SK-N-SH (cell line): ENCODE data around the gene PBX3. TPM values are rescaled to one million over a fixed set of nuclear protein-coding genes. Genes with fewer than 3 reads are reported as not detected.
A peak's percentile ranks its signal among the peaks of the same experiment; 100 is the strongest.

Experiments used
- CHD2 ChIP-seq: fragments of 150-350 bp; IDR thresholded peaks from 2 replicates; pipeline ENCODE4 v1.6.1; 2018; ENCODE audit warnings: low read length; ENCODE audit not compliant: partially characterized antibody
- ELF1 ChIP-seq: IDR thresholded peaks from 2 replicates; pipeline ENCODE4 v1.4.0; 2012
- EZH2phosphoT487 ChIP-seq: fragments of 200-600 bp; sonication (generic); IDR thresholded peaks from 2 replicates; pipeline ENCODE4 v1.6.1; 2017; ENCODE audit warnings: low read depth, mixed run types, mild to moderate bottlenecking, antibody characterized with exemption, moderate library complexity, borderline replicate concordance
- FOSL2 ChIP-seq: IDR thresholded peaks from 2 replicates; pipeline ENCODE4 v1.4.0; 2012; ENCODE audit warnings: low read depth, mild to moderate bottlenecking, moderate library complexity, borderline replicate concordance
- FOXM1 ChIP-seq: IDR thresholded peaks from 2 replicates; pipeline ENCODE4 v1.4.0; 2012; ENCODE audit warnings: low read depth, mild to moderate bottlenecking
- GATA2 ChIP-seq: sonication (generic); formaldehyde crosslinking; IDR thresholded peaks from 2 replicates; pipeline ENCODE4 v1.5.0; 2020; ENCODE audit warnings: mild to moderate bottlenecking, missing genetic modification reagents
- JUND ChIP-seq: IDR thresholded peaks from 2 replicates; pipeline ENCODE4 v1.4.0; 2012
- MEF2A ChIP-seq: IDR thresholded peaks from 2 replicates; pipeline ENCODE4 v1.4.0; 2012; ENCODE audit warnings: low read depth, borderline replicate concordance
- NRF1 ChIP-seq: IDR thresholded peaks from 2 replicates; pipeline ENCODE4 v1.6.1; 2012; ENCODE audit warnings: low read depth, mild to moderate bottlenecking, low read length
- RCOR1 ChIP-seq: fragments of 150-350 bp; IDR thresholded peaks from 2 replicates; pipeline ENCODE4 v1.6.1; 2017; ENCODE audit warnings: antibody characterized with exemption, low read length
- RFX5 ChIP-seq: IDR thresholded peaks from 2 replicates; pipeline ENCODE4 v1.6.1; 2012; ENCODE audit warnings: mild to moderate bottlenecking, improper control_type of control experiment, low read length
- RXRA ChIP-seq: IDR thresholded peaks from 2 replicates; pipeline ENCODE4 v1.4.0; 2012; ENCODE audit warnings: low read depth, mild to moderate bottlenecking, borderline replicate concordance
- SIN3A ChIP-seq: IDR thresholded peaks from 2 replicates; pipeline ENCODE4 v1.6.1; 2012; ENCODE audit warnings: low read depth, mild to moderate bottlenecking, low read length, moderate library complexity, borderline replicate concordance
- TAF1 ChIP-seq: IDR thresholded peaks from 2 replicates; pipeline ENCODE4 v1.6.1; 2012; ENCODE audit warnings: low read depth, mild to moderate bottlenecking, low read length, moderate library complexity, borderline replicate concordance
- TCF12 ChIP-seq: IDR thresholded peaks from 2 replicates; pipeline ENCODE4 v1.4.0; 2012
- TEAD4 ChIP-seq: IDR thresholded peaks from 2 replicates; pipeline ENCODE4 v1.4.0; 2012; ENCODE audit warnings: mild to moderate bottlenecking, borderline replicate concordance; ENCODE audit not compliant: insufficient read depth
- YY1 ChIP-seq: IDR thresholded peaks from 2 replicates; pipeline ENCODE4 v1.4.0; 2012; ENCODE audit warnings: low read depth, mild to moderate bottlenecking
- polyA plus RNA-seq, 3 experiments: library from polyadenylated mRNA; depleted of rRNA; stranded (reverse); fragments of >200 nt; gene quantifications; 2 replicates each; pipeline ENCODE4 v1.2.3, GENCODE V29; 2012
- TF ChIP-seq, protein P1 (sequence below): fragments of 200-600 bp; sonication (generic); IDR thresholded peaks from 2 replicates; pipeline ENCODE4 v1.6.1; 2017; ENCODE audit warnings: antibody characterized with exemption, mild to moderate bottlenecking, moderate library complexity
- TF ChIP-seq, protein P2 (sequence below): fragments of 150-350 bp; IDR thresholded peaks from 2 replicates; pipeline ENCODE4 v1.6.1; 2017; ENCODE audit warnings: antibody characterized with exemption, low read length, low read depth, borderline replicate concordance
- TF ChIP-seq, protein P3 (sequence below): IDR thresholded peaks from 2 replicates; pipeline ENCODE4; 2012
- TF ChIP-seq, protein P4 (sequence below): IDR thresholded peaks from 2 replicates; pipeline ENCODE4 v1.6.1; 2012; ENCODE audit warnings: mild to moderate bottlenecking, low read depth, low read length, moderate library complexity

The PBX3 gene
- polyA plus RNA-seq, 1 of the 3 experiments (the other 2 are of a cell fraction): 73.0 TPM

DNA sequence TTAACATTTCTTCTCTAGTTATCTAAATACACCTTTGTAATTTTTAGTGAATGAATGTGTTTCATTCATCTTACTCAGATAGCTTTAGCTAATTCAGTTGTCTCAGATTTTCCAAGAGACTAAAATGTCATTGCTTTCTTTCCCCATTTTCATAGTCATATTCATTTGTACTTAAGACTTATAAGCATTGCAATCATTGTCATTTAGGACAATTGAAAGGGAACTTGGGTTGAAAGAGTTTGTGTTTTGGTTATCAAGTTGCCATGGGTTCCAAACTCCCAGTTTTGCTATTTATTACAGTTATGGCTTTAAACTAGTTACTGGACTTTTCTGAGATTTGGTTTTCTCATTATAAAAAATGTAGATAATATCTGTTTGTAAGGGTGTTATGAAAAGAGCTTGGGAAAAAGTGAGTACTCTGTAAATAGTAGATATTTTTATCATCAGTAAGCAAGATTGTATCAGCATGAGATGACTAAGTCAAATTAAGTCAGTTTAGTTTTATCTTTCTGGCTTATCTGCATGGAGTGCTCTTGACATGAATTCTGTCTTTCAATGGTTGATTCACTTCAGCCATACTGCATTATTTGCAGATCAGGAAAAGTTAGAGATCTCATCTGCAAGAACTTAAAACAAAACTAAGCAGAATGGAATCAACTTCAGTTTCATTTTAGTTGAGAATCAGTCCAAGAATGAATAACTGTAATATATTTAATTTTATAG lies 107.5 kb downstream of the PBX3 start (continued):
- TF ChIP-seq FOXM1: peak; percentile 90
- TF ChIP-seq, protein P1, sequence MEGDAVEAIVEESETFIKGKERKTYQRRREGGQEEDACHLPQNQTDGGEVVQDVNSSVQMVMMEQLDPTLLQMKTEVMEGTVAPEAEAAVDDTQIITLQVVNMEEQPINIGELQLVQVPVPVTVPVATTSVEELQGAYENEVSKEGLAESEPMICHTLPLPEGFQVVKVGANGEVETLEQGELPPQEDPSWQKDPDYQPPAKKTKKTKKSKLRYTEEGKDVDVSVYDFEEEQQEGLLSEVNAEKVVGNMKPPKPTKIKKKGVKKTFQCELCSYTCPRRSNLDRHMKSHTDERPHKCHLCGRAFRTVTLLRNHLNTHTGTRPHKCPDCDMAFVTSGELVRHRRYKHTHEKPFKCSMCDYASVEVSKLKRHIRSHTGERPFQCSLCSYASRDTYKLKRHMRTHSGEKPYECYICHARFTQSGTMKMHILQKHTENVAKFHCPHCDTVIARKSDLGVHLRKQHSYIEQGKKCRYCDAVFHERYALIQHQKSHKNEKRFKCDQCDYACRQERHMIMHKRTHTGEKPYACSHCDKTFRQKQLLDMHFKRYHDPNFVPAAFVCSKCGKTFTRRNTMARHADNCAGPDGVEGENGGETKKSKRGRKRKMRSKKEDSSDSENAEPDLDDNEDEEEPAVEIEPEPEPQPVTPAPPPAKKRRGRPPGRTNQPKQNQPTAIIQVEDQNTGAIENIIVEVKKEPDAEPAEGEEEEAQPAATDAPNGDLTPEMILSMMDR: no peak
- TF ChIP-seq, protein P2, sequence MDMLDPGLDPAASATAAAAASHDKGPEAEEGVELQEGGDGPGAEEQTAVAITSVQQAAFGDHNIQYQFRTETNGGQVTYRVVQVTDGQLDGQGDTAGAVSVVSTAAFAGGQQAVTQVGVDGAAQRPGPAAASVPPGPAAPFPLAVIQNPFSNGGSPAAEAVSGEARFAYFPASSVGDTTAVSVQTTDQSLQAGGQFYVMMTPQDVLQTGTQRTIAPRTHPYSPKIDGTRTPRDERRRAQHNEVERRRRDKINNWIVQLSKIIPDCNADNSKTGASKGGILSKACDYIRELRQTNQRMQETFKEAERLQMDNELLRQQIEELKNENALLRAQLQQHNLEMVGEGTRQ: no peak
- no peak for TF ChIP-seq RFX5
- TF ChIP-seq TAF1: peak; percentile 32; the same call in 1 of the 2 replicates
- 0 out of 2 replicates have a peak, but pooled peaks have one; percentile 53 for TF ChIP-seq SIN3A
- peak; percentile 98 for TF ChIP-seq JUND
- peak; percentile 73; the same call in 1 of the 2 replicates for TF ChIP-seq YY1
- TF ChIP-seq RCOR1: peak; percentile 77; the same call in 1 of the 2 replicates
- peak; percentile 91 for TF ChIP-seq MEF2A
- peak; percentile 48; the same call in 1 of the 2 replicates for TF ChIP-seq RXRA
- TF ChIP-seq EZH2phosphoT487: no peak
- TF ChIP-seq FOSL2: peak; percentile 92
- TF ChIP-seq, protein P3, sequence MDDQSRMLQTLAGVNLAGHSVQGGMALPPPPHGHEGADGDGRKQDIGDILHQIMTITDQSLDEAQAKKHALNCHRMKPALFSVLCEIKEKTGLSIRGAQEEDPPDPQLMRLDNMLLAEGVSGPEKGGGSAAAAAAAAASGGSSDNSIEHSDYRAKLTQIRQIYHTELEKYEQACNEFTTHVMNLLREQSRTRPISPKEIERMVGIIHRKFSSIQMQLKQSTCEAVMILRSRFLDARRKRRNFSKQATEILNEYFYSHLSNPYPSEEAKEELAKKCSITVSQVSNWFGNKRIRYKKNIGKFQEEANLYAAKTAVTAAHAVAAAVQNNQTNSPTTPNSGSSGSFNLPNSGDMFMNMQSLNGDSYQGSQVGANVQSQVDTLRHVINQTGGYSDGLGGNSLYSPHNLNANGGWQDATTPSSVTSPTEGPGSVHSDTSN: peak; percentile 95
- TF ChIP-seq NRF1: no peak
- peak; percentile 12; the same call in 1 of the 2 replicates for TF ChIP-seq ELF1
- TF ChIP-seq TEAD4: peak; percentile 95
- peak; percentile 82 for TF ChIP-seq GATA2 (CRISPR knock-in tag)
- TF ChIP-seq, protein P4, sequence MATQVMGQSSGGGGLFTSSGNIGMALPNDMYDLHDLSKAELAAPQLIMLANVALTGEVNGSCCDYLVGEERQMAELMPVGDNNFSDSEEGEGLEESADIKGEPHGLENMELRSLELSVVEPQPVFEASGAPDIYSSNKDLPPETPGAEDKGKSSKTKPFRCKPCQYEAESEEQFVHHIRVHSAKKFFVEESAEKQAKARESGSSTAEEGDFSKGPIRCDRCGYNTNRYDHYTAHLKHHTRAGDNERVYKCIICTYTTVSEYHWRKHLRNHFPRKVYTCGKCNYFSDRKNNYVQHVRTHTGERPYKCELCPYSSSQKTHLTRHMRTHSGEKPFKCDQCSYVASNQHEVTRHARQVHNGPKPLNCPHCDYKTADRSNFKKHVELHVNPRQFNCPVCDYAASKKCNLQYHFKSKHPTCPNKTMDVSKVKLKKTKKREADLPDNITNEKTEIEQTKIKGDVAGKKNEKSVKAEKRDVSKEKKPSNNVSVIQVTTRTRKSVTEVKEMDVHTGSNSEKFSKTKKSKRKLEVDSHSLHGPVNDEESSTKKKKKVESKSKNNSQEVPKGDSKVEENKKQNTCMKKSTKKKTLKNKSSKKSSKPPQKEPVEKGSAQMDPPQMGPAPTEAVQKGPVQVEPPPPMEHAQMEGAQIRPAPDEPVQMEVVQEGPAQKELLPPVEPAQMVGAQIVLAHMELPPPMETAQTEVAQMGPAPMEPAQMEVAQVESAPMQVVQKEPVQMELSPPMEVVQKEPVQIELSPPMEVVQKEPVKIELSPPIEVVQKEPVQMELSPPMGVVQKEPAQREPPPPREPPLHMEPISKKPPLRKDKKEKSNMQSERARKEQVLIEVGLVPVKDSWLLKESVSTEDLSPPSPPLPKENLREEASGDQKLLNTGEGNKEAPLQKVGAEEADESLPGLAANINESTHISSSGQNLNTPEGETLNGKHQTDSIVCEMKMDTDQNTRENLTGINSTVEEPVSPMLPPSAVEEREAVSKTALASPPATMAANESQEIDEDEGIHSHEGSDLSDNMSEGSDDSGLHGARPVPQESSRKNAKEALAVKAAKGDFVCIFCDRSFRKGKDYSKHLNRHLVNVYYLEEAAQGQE: no peak
- TF ChIP-seq CHD2: peak; percentile 59
- peak; percentile 96 for TF ChIP-seq TCF12
